ENCODE results near the gene RBBP5.

The RBBP5 gene

DNA sequence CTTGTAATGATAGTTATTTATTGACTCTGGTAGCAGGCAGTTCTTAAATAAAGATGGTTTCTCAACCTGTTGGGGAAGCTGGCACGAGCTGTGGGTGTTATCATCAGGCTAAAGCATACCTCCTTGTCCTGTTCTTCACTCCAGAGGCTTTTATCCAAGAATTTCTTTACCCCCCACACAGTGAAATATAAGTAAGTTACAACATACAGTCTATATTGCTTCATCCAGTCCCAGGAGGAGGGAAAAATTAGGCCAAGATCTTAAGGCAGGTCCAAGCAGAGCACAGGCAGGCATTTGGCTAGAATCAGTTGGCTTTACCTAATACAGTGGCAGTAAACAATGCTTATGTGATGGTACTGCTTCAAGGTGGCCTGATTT is 43.9 kb downstream of the RBBP5 start:
- H3K4me2 ChIP-seq (ENCODE audit: low read length) = no peak overlapping the region
- TF ChIP-seq EZH2phosphoT487 (IDR thresholded peaks at IDR 0.05; ENCODE audit: low read depth) = no peak
- TF ChIP-seq, protein P1, sequence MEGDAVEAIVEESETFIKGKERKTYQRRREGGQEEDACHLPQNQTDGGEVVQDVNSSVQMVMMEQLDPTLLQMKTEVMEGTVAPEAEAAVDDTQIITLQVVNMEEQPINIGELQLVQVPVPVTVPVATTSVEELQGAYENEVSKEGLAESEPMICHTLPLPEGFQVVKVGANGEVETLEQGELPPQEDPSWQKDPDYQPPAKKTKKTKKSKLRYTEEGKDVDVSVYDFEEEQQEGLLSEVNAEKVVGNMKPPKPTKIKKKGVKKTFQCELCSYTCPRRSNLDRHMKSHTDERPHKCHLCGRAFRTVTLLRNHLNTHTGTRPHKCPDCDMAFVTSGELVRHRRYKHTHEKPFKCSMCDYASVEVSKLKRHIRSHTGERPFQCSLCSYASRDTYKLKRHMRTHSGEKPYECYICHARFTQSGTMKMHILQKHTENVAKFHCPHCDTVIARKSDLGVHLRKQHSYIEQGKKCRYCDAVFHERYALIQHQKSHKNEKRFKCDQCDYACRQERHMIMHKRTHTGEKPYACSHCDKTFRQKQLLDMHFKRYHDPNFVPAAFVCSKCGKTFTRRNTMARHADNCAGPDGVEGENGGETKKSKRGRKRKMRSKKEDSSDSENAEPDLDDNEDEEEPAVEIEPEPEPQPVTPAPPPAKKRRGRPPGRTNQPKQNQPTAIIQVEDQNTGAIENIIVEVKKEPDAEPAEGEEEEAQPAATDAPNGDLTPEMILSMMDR (IDR thresholded peaks at IDR 0.05; ENCODE audit: low read depth, low read length) = no peak
- H2AFZ ChIP-seq (ENCODE audit: low read depth, low read length) = no peak overlapping the region
- no peak overlapping the region for H3K9ac ChIP-seq (ENCODE audit: low read length)
- no peaks in the 10 kb centered on the region for H3K36me3 ChIP-seq (replicated peaks; ENCODE audit: low read depth, low read length)
- no peaks in the 10 kb centered on the region for H3K27me3 ChIP-seq (ENCODE audit: low read depth, low read length)
- H3K27ac ChIP-seq (ENCODE audit: low read length) = no peak overlapping the region
- no peaks in the 10 kb centered on the region for H4K20me1 ChIP-seq (ENCODE audit: insufficient read depth, low read length)
- H3K4me1 ChIP-seq (ENCODE audit: low read length) = no peaks in the 10 kb centered on the region
- no peak overlapping the region for H3K4me3 ChIP-seq (ENCODE audit: low read length)
- no peaks in the 10 kb centered on the region for H3K79me2 ChIP-seq (ENCODE audit: low read length)
- no peaks in the 10 kb centered on the region for H3K9me3 ChIP-seq (ENCODE audit: insufficient read depth, low read length)

DNA sequence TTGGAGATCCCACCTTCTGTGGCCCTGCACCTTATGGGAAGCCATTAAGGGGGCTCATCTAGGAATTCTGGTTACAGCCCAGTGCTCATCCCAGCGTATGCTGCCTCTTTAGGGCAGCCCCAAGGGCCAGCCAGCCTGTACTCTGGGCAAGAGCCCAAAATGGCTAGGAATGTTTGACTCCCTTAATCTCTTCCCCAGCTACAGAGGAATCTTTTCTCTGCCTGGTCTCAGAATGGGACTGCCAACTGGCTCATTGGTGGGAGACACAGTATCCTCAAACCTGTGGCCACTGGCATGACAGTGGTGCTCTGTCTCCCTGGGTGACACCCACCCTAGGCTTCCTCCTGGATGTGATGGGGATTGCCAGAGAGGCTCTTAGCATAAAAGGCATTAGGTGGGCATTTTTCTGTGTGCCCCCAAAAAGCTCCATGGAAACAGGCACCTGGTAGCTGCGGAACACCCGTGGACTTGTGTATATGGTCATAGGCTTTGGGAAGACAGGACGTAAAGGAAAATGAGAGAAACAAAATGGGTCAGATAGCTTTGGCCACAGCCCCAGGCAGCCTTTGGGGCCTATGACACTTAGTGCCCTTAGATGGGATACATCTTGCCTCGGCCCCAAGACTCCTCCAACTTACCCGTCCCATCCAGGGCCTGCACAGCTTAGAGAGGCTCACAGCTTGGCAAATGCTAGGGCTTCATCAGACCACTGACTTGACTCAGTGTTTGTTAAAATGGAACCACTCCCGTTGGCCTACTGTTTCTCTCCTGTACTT is 44.4 kb downstream of the RBBP5 start:
- no peak overlapping the region for H3K4me3 ChIP-seq (ENCODE audit: low read length)
- no peak overlapping the region for H3K9ac ChIP-seq (ENCODE audit: low read length)
- no peaks in the 10 kb centered on the region for H3K36me3 ChIP-seq (replicated peaks; ENCODE audit: low read depth, low read length)
- H3K79me2 ChIP-seq (ENCODE audit: low read length) = no peaks in the 10 kb centered on the region
- no peaks in the 10 kb centered on the region for H3K9me3 ChIP-seq (ENCODE audit: insufficient read depth, low read length)
- no peaks in the 10 kb centered on the region for H4K20me1 ChIP-seq (ENCODE audit: insufficient read depth, low read length)
- no peak for TF ChIP-seq EZH2phosphoT487 (IDR thresholded peaks at IDR 0.05; ENCODE audit: low read depth)
- TF ChIP-seq, protein P1 (IDR thresholded peaks at IDR 0.05; ENCODE audit: low read depth, low read length) = no peak
- no peak overlapping the region for H2AFZ ChIP-seq (ENCODE audit: low read depth, low read length)
- H3K27ac ChIP-seq (ENCODE audit: low read length) = no peak overlapping the region
- no peaks in the 10 kb centered on the region for H3K4me1 ChIP-seq (ENCODE audit: low read length)
- no peaks in the 10 kb centered on the region for H3K27me3 ChIP-seq (ENCODE audit: low read depth, low read length)
- no peak overlapping the region for H3K4me2 ChIP-seq (ENCODE audit: low read length)

DNA sequence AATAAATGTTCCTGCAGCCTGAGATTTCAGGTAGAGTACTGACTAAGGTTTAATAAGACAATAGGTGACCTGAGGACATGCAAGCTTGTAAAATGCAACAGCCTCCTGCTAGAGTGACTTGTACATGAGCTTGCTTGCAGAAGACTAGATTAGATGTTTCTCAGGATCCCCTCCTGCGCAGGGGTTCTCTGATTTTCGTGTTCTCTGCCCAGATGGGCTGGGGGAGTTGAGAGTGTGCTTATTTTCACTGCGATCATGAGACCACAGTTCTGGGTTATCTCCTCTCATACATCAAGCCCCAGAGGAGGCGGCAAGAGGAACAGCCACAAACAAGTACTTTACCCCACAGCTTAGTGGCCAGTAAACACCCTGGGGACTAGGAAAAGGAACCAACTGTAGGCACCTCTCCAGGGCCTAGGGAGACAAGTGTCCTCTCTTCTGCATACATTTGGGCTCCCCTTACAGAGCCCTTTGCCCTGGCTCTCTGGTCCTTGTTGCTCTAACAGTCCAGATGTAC is 45.5 kb downstream of the RBBP5 start:
- H3K4me1 ChIP-seq (ENCODE audit: low read length) = no peaks in the 10 kb centered on the region
- H3K27ac ChIP-seq (ENCODE audit: low read length) = no peak overlapping the region
- no peaks in the 10 kb centered on the region for H4K20me1 ChIP-seq (ENCODE audit: insufficient read depth, low read length)
- H3K79me2 ChIP-seq (ENCODE audit: low read length) = no peaks in the 10 kb centered on the region
- H3K36me3 ChIP-seq (replicated peaks; ENCODE audit: low read depth, low read length) = no peaks in the 10 kb centered on the region
- no peak overlapping the region for H3K9ac ChIP-seq (ENCODE audit: low read length)
- no peaks in the 10 kb centered on the region for H3K9me3 ChIP-seq (ENCODE audit: insufficient read depth, low read length)
- H3K27me3 ChIP-seq (ENCODE audit: low read depth, low read length) = no peaks in the 10 kb centered on the region
- TF ChIP-seq, protein P1 (IDR thresholded peaks at IDR 0.05; ENCODE audit: low read depth, low read length) = no peak
- no peak for TF ChIP-seq EZH2phosphoT487 (IDR thresholded peaks at IDR 0.05; ENCODE audit: low read depth)
- no peak overlapping the region for H2AFZ ChIP-seq (ENCODE audit: low read depth, low read length)
- no peak overlapping the region for H3K4me2 ChIP-seq (ENCODE audit: low read length)
- no peak overlapping the region for H3K4me3 ChIP-seq (ENCODE audit: low read length)

DNA sequence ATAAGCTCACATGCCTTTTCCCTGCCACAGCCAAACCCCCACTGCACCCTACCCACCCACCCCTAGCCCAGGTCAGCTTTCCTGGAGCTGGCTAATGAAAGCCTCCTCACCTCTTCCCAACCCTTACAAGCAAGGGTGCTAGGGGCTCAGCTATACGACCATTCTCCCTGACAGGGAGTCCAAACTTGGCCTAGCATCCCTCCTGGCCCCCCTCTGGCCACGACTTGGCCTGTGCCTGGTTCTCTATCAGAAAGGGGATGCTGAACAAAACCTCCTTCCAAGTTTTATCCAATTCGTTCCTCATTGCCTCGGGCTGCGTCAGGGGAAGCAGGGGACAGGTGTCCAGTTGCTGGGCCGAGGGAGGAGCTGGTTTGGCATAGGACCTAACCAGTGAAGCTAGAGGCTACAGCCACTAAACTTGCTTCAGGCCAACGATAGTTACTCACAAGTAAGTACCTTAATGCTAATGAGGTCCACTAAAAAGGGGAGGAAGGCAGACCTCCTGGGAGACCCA is 46.1 kb downstream of the RBBP5 start:
- Histone ChIP-seq H3K4me2 (ENCODE audit: low read length) (no peak overlapping the region), H3K9ac (ENCODE audit: low read length) (no peak overlapping the region), H3K27ac (ENCODE audit: low read length) (no peak overlapping the region), H4K20me1 (ENCODE audit: insufficient read depth, low read length) (no peaks in the 10 kb centered on the region), H3K36me3 (replicated peaks; ENCODE audit: low read depth, low read length) (no peaks in the 10 kb centered on the region), H3K4me1 (ENCODE audit: low read length) (no peaks in the 10 kb centered on the region), H3K9me3 (ENCODE audit: insufficient read depth, low read length) (no peaks in the 10 kb centered on the region), H3K27me3 (ENCODE audit: low read depth, low read length) (no peaks in the 10 kb centered on the region), H2AFZ (ENCODE audit: low read depth, low read length) (no peak overlapping the region), H3K4me3 (ENCODE audit: low read length) (no peak overlapping the region), H3K79me2 (ENCODE audit: low read length) (no peaks in the 10 kb centered on the region)
- TF ChIP-seq, protein P1 (IDR thresholded peaks at IDR 0.05; ENCODE audit: low read depth, low read length) = no peak
- no peak for TF ChIP-seq EZH2phosphoT487 (IDR thresholded peaks at IDR 0.05; ENCODE audit: low read depth)
